Ovary (tissue), 9 donors: Measurements from ENCODE around the gene ARHGAP22. TPM values are rescaled to one million over a fixed set of nuclear protein-coding genes. Genes with fewer than 3 reads are reported as not detected.

ENCODE experiments used
- DNase-seq, 5 donors: peaks; one replicate each; pipeline ENCODE4 v3.0.0-alpha.2; 2019 to 2020
- H3K27ac ChIP-seq, 2 donors: fragments of 200-600 bp; one replicate each; pipeline versions ENCODE4 v1.5.1 to v1.8.0; 2019 to 2022
- H3K27me3 ChIP-seq: fragments of 200-600 bp; one replicate; pipeline ENCODE4 v1.8.0; 2022
- H3K36me3 ChIP-seq: fragments of 200-600 bp; sonication (generic); one replicate; pipeline ENCODE4 v1.5.1; 2019
- H3K4me1 ChIP-seq: one replicate; pipeline ENCODE4 v1.8.1; 2013; ENCODE audit warnings: mild to moderate bottlenecking, moderate library complexity; ENCODE audit not compliant: insufficient read depth
- H3K4me3 ChIP-seq: fragments of 200-600 bp; sonication (generic); one replicate; pipeline ENCODE4 v1.5.1; 2017
- H3K9me3 ChIP-seq, 2 donors: fragments of 200-600 bp in 1 of 2; sonication (generic) in 1 of 2; one replicate each; pipeline versions ENCODE4 v1.5.1 to v1.8.1; 2013 to 2019; ENCODE audit warnings: mild to moderate bottlenecking in 1 of 2, moderate library complexity in 1 of 2
- EP300 ChIP-seq: sonication (generic); formaldehyde crosslinking; IDR thresholded peaks from one replicate; pipeline ENCODE4 v1.6.1; 2017; ENCODE audit warnings: antibody characterized with exemption
- POLR2A ChIP-seq: fragments of 450-650 bp; IDR thresholded peaks from one replicate; pipeline ENCODE4 v1.6.1; 2017; ENCODE audit warnings: antibody characterized with exemption, mild to moderate bottlenecking, moderate library complexity
- WGBS, 3 donors: extraction: QIAGEN DNeasy Blood & Tissue Kit in 1 of 3; methylation state at CpG; one replicate each; pipeline versions ENCODE4 v1.1.5 to v1.1.7; 2013 to 2017; 5-methylcytosine and 5-hydroxymethylcytosine counted together
- intact Hi-C, 4 donors: fragments of 100-400 bp; cut with DNase I; formaldehyde crosslinking; loops; one replicate each; pipeline versions ENCODE4 v1.11.0 to v1.15.1; 2022 to 2023
- polyA plus RNA-seq, 2 donors: library from polyadenylated mRNA; stranded (reverse); fragments of 200-250 nt in 1 of 2; fragments of 350-450 nt in 1 of 2; fragmentation: Illumina TruSeq in 1 of 2; extraction: RNeasy Lipid Tissue Mini Kit (QIAGEN cat#74804) in 1 of 2; gene quantifications; one replicate each; pipeline ENCODE4 v1.2.3, GENCODE V29; 2013 to 2014
- total RNA-seq, 7 donors: library from RNA; depleted of rRNA in 2 of 7; stranded (reverse); fragments of >200 nt in 2 of 7; fragmentation: NEBNext Ultra II Directional in 3 of 7; extraction: Animal tissue kit (Norgen Biotek cat#: 25700) in 3 of 7; gene quantifications; one replicate each; pipeline versions ENCODE4 v1.1.0 to v1.2.4, GENCODE V29; 2016 to 2023
- TF ChIP-seq, protein P1 (sequence below), 3 donors: fragments of 450-650 bp in 2 of 3; fragments of 200-600 bp in 1 of 3; IDR thresholded peaks; one replicate each; pipeline versions ENCODE4 v1.5.1 to v1.8.0; 2016 to 2022; ENCODE audit warnings: antibody characterized with exemption in 3 of 3, mild to moderate bottlenecking in 1 of 3
- donor health status: DM: no; HTN: no; CAD: no; lungs with moderate emphysema.
- donor health status: DM: no; HTN: no; CAD: no.
- donor health status: Bipolar disorder and iron deficiency.
- donor health status: DM: yes; HTN: yes; CAD: no.
- donor health status: DM: no; HTN: no; CAD: no.
- donor health status: DM: yes; HTN: yes; CAD: no.

ARHGAP22 gene
- total and polyA plus RNA-seq, 9 donors: 3.9 to 14.3 (median 5.7) TPM

DNA sequence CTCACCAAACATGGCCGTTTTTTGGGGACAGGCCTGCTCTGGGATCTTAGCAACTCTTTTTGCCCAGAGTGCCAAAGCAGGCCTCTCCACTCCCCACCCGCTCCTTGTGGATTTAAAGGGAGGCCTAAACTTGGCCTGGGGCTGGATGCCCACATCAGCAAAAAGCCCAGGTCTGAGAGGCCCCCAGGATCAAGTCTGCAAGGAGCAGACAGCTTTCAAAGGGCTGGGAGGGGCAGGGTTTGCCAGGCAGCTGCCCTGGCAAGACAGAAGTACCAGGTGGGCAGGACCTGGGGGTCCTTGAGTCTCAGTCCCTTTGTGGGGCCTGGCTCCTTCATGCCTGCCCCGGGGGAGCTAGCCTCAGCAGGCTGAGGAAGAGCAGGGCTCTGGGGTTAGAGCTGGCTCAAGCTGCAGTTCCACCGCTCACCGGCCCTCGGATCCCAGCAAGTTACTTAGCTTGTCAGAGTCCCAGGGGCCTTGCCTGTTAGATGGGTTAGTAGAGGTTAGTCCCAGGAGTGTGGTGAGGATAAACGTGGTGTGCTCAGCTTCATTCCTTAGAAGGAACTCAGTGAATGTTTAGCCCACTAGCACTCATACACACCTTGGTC lies 56.2 kb downstream of the ARHGAP22 start:
- Histone ChIP-seq H3K4me3 (no peak overlapping the region), H3K4me1 (peaks cover 10% of the 10 kb centered on the region), H3K27me3 (no peaks in the 10 kb centered on the region), H3K27ac (no peak overlapping the region), H3K36me3 (no peaks in the 10 kb centered on the region), H3K9me3 (no peaks in the 10 kb centered on the region)
- 87 to 88% (median 87%) methylated on average over 7 of the region's 7 CpGs for WGBS, 3 donors
- intact Hi-C loops: no loop called here
- DNase-seq: no peak
- TF ChIP-seq EP300 (no peak), POLR2A (no peak)
- TF ChIP-seq, protein P1, sequence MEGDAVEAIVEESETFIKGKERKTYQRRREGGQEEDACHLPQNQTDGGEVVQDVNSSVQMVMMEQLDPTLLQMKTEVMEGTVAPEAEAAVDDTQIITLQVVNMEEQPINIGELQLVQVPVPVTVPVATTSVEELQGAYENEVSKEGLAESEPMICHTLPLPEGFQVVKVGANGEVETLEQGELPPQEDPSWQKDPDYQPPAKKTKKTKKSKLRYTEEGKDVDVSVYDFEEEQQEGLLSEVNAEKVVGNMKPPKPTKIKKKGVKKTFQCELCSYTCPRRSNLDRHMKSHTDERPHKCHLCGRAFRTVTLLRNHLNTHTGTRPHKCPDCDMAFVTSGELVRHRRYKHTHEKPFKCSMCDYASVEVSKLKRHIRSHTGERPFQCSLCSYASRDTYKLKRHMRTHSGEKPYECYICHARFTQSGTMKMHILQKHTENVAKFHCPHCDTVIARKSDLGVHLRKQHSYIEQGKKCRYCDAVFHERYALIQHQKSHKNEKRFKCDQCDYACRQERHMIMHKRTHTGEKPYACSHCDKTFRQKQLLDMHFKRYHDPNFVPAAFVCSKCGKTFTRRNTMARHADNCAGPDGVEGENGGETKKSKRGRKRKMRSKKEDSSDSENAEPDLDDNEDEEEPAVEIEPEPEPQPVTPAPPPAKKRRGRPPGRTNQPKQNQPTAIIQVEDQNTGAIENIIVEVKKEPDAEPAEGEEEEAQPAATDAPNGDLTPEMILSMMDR (IDR thresholded peaks at IDR 0.05): no peak

DNA sequence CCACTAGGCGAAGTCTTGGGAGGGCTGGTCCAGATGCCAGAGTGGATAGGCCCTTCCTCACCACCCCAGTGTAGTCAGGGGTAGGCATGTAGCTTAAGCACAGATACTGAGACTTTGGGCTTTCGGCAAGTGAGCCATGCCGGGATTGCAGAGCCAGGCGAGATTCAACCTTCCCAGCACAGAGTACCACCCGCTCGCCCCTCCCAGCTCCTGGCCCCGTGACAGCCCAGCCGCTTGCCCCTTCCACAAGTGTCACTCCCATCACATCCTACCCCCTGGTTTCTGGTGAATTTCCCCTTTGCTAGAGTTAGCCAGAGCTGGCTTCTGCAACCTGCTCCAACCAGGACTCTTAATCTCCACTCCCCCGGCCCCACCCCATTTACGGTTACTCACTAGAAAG lies 56.9 kb downstream of the ARHGAP22 start:
- intact Hi-C loops: no loop called here

GRCh38 chr10:48547061-48547895 lies 57.6 kb downstream of the ARHGAP22 start:
- Histone ChIP-seq H3K4me1 (peaks cover 10% of the 10 kb centered on the region), H3K27ac (no peak overlapping the region), H3K9me3 (no peaks in the 10 kb centered on the region), H3K4me3 (no peak overlapping the region), H3K27me3 (no peaks in the 10 kb centered on the region), H3K36me3 (no peaks in the 10 kb centered on the region)
- no peak for DNase-seq
- TF ChIP-seq, protein P1 (IDR thresholded peaks at IDR 0.05): no peak
- TF ChIP-seq EP300: no peak
- TF ChIP-seq POLR2A: no peak
- intact Hi-C loops: no loop called here
- WGBS, 3 donors: 68 to 83% (median 70%) methylated on average over 10 of the region's 10 CpGs

More for the DNA sequence above, 56.9 kb downstream of the ARHGAP22 start:
- WGBS, 3 donors: 85 to 89% (median 87%) methylated on average over 10 of the region's 10 CpGs
- DNase-seq: no peak
- Histone ChIP-seq H3K4me1 (peaks cover 10% of the 10 kb centered on the region), H3K4me3 (no peak overlapping the region), H3K27ac (no peak overlapping the region), H3K36me3 (no peaks in the 10 kb centered on the region), H3K9me3 (no peaks in the 10 kb centered on the region), H3K27me3 (no peaks in the 10 kb centered on the region)
- TF ChIP-seq POLR2A (no peak), EP300 (no peak)
- TF ChIP-seq, protein P1 (IDR thresholded peaks at IDR 0.05): no peak

DNA sequence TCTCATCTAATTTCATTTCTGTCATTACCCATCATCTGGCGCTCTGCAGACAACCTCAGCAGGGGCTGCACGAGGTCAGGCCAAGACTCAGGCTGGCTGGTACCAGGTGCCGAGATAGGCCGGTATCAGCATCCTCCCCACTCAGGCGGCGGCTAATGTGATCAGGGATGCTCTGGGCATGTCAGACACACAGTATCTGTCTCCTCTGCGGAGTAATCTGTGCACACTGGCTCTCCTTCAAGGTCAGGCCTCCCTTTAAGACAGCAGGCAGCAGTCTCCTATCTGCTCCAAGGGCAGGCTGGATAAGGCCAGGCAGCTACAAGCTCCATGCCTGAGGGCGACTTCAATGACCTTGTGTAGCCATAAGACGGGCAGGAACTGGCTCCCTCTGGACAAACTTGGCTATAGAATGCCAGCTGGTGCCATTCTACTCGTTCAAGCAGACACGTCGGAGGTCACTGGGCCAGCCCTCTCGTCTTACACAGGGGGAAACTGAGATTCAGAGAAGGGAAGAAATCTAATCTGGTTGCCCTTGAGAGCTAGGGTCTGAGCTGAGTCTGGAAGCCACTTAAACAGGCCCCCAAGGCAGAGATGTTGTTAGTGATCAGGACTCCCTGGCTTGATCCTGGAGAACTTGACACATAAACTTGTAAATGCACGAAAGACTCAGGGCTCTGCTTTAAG lies 59.3 kb downstream of the ARHGAP22 start:
- H3K9me3 ChIP-seq: no peaks in the 10 kb centered on the region
- peak overlapping the region in 1 of 2 donors; percentile 3 for H3K27ac ChIP-seq
- H3K36me3 ChIP-seq: no peaks in the 10 kb centered on the region
- no peak for TF ChIP-seq EP300
- TF ChIP-seq, protein P1 (IDR thresholded peaks at IDR 0.05): no peak
- no peak for TF ChIP-seq POLR2A
- intact Hi-C loops: no loop called here
- peak in 1 of 5 donors; percentile 22 for DNase-seq
- H3K4me3 ChIP-seq: no peak overlapping the region
- H3K27me3 ChIP-seq: no peaks in the 10 kb centered on the region
- H3K4me1 ChIP-seq: peaks cover 7% of the 10 kb centered on the region
- WGBS, 3 donors: 25 to 40% (median 30%) methylated on average over 14 of the region's 14 CpGs
